ENCODE data around the gene G6PC1.
"Not testable (repeated sequence)": the region's sequence is repeated elsewhere in the genome, so short reads cannot be mapped to it uniquely, and the experiment has no call there.

Gene G6PC1

DNA sequence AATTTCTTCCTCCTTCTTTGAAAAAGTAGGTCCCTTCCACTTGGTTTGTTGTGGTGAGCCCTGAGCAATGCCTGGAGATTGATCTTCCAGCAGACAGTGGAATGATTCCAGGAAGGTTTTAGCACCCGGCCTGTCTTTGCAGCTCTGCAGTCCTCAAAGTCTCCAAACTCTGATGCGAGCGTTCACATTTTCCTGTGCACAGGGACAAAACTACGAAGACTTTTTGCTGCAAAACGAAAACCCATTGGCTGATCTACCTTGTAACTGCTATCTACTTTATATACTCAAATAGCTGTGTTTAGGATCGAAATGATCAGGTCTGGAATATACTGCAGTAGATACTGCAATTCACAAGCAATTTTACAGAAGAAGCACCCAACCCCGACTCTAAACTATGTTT, 21.7 kb downstream of the G6PC1 start:
- no peak for DNase-seq (ENCODE audit: extremely low spot score)
- ChIA-PET CTCF (interaction anchor here (0.6 kb wide), 1 partner anchor 13 kb away, joined by 3 read pairs; no protein-coding TSS in a partner anchor), POLR2A (interaction anchor here (0.9 to 1.9 kb wide), 2 partner anchors 30 to 98 kb away, joined by 3 to 6 read pairs; partner anchors contain the start of gene BECN1)
- no peak for TF ChIP-seq FOXM1 (IDR thresholded peaks at IDR 0.05; ENCODE audit: borderline replicate concordance)
- no peak for TF ChIP-seq ARNT (IDR thresholded peaks at IDR 0.05)
- TF ChIP-seq SP1 (IDR thresholded peaks at IDR 0.05) = no peak
- TF ChIP-seq HDGF (IDR thresholded peaks at IDR 0.05; ENCODE audit: borderline replicate concordance) = no peak
- no peak for TF ChIP-seq LEF1 (IDR thresholded peaks at IDR 0.05; ENCODE audit: borderline replicate concordance)
- no peak for TF ChIP-seq PKNOX1 (IDR thresholded peaks at IDR 0.05)
- TF ChIP-seq BHLHE40 (IDR thresholded peaks at IDR 0.05; ENCODE audit: borderline replicate concordance) = no peak
- TF ChIP-seq L3MBTL2 (conservative IDR thresholded peaks at IDR 0.05) = no peak
- no peak for TF ChIP-seq SUZ12 (IDR thresholded peaks at IDR 0.05)
- no peak for TF ChIP-seq FOXK2 (IDR thresholded peaks at IDR 0.05)
- TF ChIP-seq NFRKB (IDR thresholded peaks at IDR 0.05) = no peak
- no peak for TF ChIP-seq TARDBP (IDR thresholded peaks at IDR 0.05)
- no peak for TF ChIP-seq CTBP1 (IDR thresholded peaks at IDR 0.05; ENCODE audit: borderline replicate concordance)
- no peak for TF ChIP-seq FOXA1 (IDR thresholded peaks at IDR 0.05)
- TF ChIP-seq ZNF384 (IDR thresholded peaks at IDR 0.05) = no peak

GRCh38 chr17:42923472-42923871, 22.9 kb downstream of the G6PC1 start:
- CTCF ChIA-PET = not testable (repeated sequence)
- POLR2A ChIA-PET = interaction anchor here (0.9 to 1.9 kb wide), 2 partner anchors 29 to 100 kb away, joined by 3 to 6 read pairs; partner anchors contain the start of gene BECN1

DNA sequence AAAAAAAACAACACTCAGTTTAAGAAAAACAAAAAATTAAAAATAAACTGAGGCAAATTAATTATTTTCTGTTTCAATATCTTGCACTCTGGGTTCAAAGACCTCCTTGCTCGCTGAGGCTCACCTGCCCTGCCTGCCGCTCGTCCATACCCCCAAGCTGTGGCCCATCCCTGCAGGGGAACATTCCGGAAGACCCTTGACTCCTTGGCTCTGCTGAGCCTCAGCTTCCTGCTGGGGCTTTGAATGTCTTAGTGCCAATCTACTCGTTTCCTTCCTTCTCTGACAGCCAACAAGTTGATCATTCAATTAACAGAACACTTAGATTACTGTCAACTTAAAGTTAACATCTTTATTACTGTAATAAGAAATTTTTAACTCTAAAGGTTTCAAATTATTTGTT, 24.3 kb downstream of the G6PC1 start:
- POLR2A ChIA-PET = interaction anchor here (0.7 kb wide), 1 partner anchor 39 kb away, joined by 4 read pairs; no protein-coding TSS in a partner anchor
- no peak for DNase-seq (ENCODE audit: extremely low spot score)
- TF ChIP-seq FOXA1 (IDR thresholded peaks at IDR 0.05) = no peak
- CTCF ChIA-PET = no interaction called here

More at GRCh38 chr17:42923472-42923871, 22.9 kb downstream of the G6PC1 start:
- DNase-seq (ENCODE audit: extremely low spot score) = not testable (repeated sequence)

GRCh38 chr17:42928714-42929496, 28.3 kb downstream of the G6PC1 start:
- TF ChIP-seq PKNOX1 (IDR thresholded peaks at IDR 0.05) (peak; percentile 4; the same call in 1 of the 2 replicates), FOXK2 (IDR thresholded peaks at IDR 0.05) (no peak)
- POLR2A ChIA-PET = interaction anchor here (0.6 to 1.7 kb wide), 7 partner anchors 9 to 439 kb away, joined by 3 to 10 read pairs (median 4); partner anchors contain the start of genes BECN1, PSME3, RPL27 and VPS25
- CTCF ChIA-PET = interaction anchor here (0.5 to 1.3 kb wide), 8 partner anchors 8 to 1082 kb away, joined by 3 to 6 read pairs (median 3); partner anchors contain the start of gene AOC2
- DNase-seq (ENCODE audit: extremely low spot score) = peak; percentile 65

GRCh38 chr17:42929497-42929844, 28.9 kb downstream of the G6PC1 start:
- ChIA-PET POLR2A (interaction anchor here (1.2 to 1.7 kb wide), 5 partner anchors 10 to 156 kb away, joined by 4 to 10 read pairs (median 5); partner anchors contain the start of genes BECN1, PSME3, RPL27 and VPS25), CTCF (interaction anchor here (1.0 to 1.3 kb wide), 4 partner anchors 9 to 111 kb away, joined by 3 to 6 read pairs (median 4); no protein-coding TSS in a partner anchor)
- no peak for DNase-seq (ENCODE audit: extremely low spot score)
- TF ChIP-seq PKNOX1 (IDR thresholded peaks at IDR 0.05) (no peak), TARDBP (IDR thresholded peaks at IDR 0.05) (no peak), SUZ12 (IDR thresholded peaks at IDR 0.05) (no peak), NFRKB (IDR thresholded peaks at IDR 0.05) (no peak), ELF4 (IDR thresholded peaks at IDR 0.05) (no peak), HDGF (IDR thresholded peaks at IDR 0.05; ENCODE audit: borderline replicate concordance) (no peak), FOXK2 (IDR thresholded peaks at IDR 0.05) (no peak), ZNF384 (IDR thresholded peaks at IDR 0.05) (no peak), LEF1 (IDR thresholded peaks at IDR 0.05; ENCODE audit: borderline replicate concordance) (no peak), BHLHE40 (IDR thresholded peaks at IDR 0.05; ENCODE audit: borderline replicate concordance) (no peak), ARNT (IDR thresholded peaks at IDR 0.05) (no peak)

GRCh38 chr17:42937712-42938596, 37.4 kb downstream of the G6PC1 start:
- TF ChIP-seq CTBP1 (IDR thresholded peaks at IDR 0.05; ENCODE audit: borderline replicate concordance) (no peak), ARNT (IDR thresholded peaks at IDR 0.05) (no peak)
- CTCF ChIA-PET = interaction anchor here (0.6 to 1.6 kb wide), 10 partner anchors 50 to 359 kb away, joined by 3 to 6 read pairs (median 4); partner anchors contain the start of genes AOC2 and RPL27
- DNase-seq (ENCODE audit: extremely low spot score) = peak; percentile 73
- POLR2A ChIA-PET = interaction anchor here (0.6 to 1.0 kb wide), 3 partner anchors 10 to 431 kb away, joined by 3 to 5 read pairs (median 4); partner anchors contain the start of gene RPL27

Measured in HEK293T (cell line).